Stomach (tissue), 9 donors: ENCODE measurements around the gene RCAN1. TPM values are rescaled to one million over a fixed set of nuclear protein-coding genes. Genes with fewer than 3 reads are reported as not detected.
A peak's percentile ranks its signal among the peaks of the same experiment; 100 is the strongest.

Experiments used
- DNase-seq, 2 donors: peaks; one replicate each; pipeline versions ENCODE4 v3.0.0 to v3.0.0-alpha.2; 2013 to 2019
- H3K27ac ChIP-seq, 5 donors: fragments of 200-600 bp in 4 of 5; sonication (generic) in 4 of 5; one replicate each; pipeline ENCODE4 v1.5.1; 2013 to 2019; ENCODE audit warnings: mild to moderate bottlenecking in 1 of 5, moderate library complexity in 1 of 5
- H3K27me3 ChIP-seq, 3 donors: fragments of 200-600 bp; sonication (generic); one replicate each; pipeline ENCODE4 v1.5.1; 2017 to 2019; ENCODE audit warnings: mixed run types in 1 of 3
- H3K36me3 ChIP-seq, 4 donors: fragments of 200-600 bp; sonication (generic); 1 replicate in 3 of 4; 2 replicates in 1 of 4; pipeline ENCODE4 v1.5.1; 2016 to 2019
- H3K4me1 ChIP-seq, 4 donors: fragments of 200-600 bp; sonication (generic); one replicate each; pipeline ENCODE4 v1.5.1; 2016 to 2019
- H3K4me3 ChIP-seq, 4 donors: fragments of 200-600 bp; sonication (generic) in 3 of 4; one replicate each; pipeline ENCODE4 v1.5.1; 2016 to 2019; ENCODE audit warnings: mild to moderate bottlenecking in 1 of 4
- H3K9me3 ChIP-seq, 4 donors: fragments of 200-600 bp; sonication (generic); one replicate each; pipeline ENCODE4 v1.5.1; 2016 to 2019
- EP300 ChIP-seq: sonication (generic); formaldehyde crosslinking; IDR thresholded peaks from one replicate; pipeline ENCODE4 v1.6.1; 2017; ENCODE audit warnings: antibody characterized with exemption
- POLR2A ChIP-seq, 4 donors: fragments of 450-650 bp; IDR thresholded peaks; one replicate each; pipeline ENCODE4 v1.6.1; 2016; ENCODE audit warnings: antibody characterized with exemption in 4 of 4, control low read depth in 2 of 4, mild to moderate bottlenecking in 1 of 4, moderate library complexity in 1 of 4
- POLR2AphosphoS5 ChIP-seq, 3 donors: sonication (generic); formaldehyde crosslinking; IDR thresholded peaks; one replicate each; pipeline ENCODE4 v1.6.1; 2016; ENCODE audit warnings: antibody characterized with exemption in 3 of 3
- WGBS, 5 donors: extraction: QIAGEN DNeasy Blood & Tissue Kit in 3 of 5; methylation state at CpG; one replicate each; pipeline versions ENCODE4 v1.1.5 to v1.1.7; 2013 to 2018; 5-methylcytosine and 5-hydroxymethylcytosine counted together
- intact Hi-C: fragments of 100-400 bp; cut with DNase I; formaldehyde crosslinking; loops from one replicate; pipeline ENCODE4 v1.15.1; 2023; ENCODE audit warnings: low total_unique reads
- polyA plus RNA-seq, 3 donors: library from polyadenylated mRNA; stranded (reverse); fragments of 200-250 nt; gene quantifications; one replicate each; pipeline ENCODE4 v1.2.3, GENCODE V29; 2013
- total RNA-seq, 5 donors: library from RNA; depleted of rRNA; stranded (reverse); fragments of >200 nt; gene quantifications; one replicate each; pipeline versions ENCODE4 v1.1.0 to v1.2.3, GENCODE V29; 2014 to 2016
- TF ChIP-seq, protein P1 (sequence below), 7 experiments: fragments of 450-650 bp in 4 of 7; fragments of 200-600 bp in 3 of 7; sonication (generic) in 3 of 7; IDR thresholded peaks; one replicate each; pipeline ENCODE4 v1.5.1; 2016 to 2019; ENCODE audit warnings: antibody characterized with exemption in 7 of 7, control low read depth in 2 of 7, mild to moderate bottlenecking in 1 of 7
- donor health status: healthy with polysubstance abuse.
- donor health status: Bipolar disorder and iron deficiency.
- donor health status: healthy.

RCAN1 gene
- total and polyA plus RNA-seq, 8 donors, result 15.6 to 85.7 (median 31.5) TPM

DNA sequence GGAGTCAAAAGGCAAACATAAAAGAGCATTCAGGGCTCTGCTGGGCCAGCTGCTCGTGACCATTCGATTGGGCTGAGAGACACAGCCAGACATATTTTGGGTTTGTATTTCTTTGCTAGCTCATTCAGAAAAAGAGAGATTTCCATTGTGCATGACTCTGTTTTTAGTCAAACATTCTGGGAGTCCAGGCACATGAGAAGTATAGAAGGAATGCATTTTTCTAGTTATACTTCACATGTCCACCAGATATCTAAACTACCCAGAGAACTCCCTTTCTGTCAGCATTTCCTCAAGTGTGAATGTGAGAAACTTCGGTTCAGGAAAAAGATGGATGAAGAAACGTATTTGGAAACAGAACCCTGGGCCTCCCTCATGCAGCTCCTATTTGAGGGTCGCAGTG lies 96.6 kb downstream of the RCAN1 start:
- WGBS, 5 donors, result 80 to 89% (median 84%) methylated on average over 5 of the region's 5 CpGs
- H3K9me3 ChIP-seq, result no peaks in the 10 kb centered on the region
- peaks cover 18 to 53% (median 24%) of the 10 kb centered on the region in 4 donors for H3K4me1 ChIP-seq
- H3K27me3 ChIP-seq, result no peaks in the 10 kb centered on the region
- TF ChIP-seq POLR2AphosphoS5 (IDR thresholded peaks at IDR 0.05) (no peak), EP300 (no peak), POLR2A (IDR thresholded peaks at IDR 0.05) (no peak)
- TF ChIP-seq, protein P1, sequence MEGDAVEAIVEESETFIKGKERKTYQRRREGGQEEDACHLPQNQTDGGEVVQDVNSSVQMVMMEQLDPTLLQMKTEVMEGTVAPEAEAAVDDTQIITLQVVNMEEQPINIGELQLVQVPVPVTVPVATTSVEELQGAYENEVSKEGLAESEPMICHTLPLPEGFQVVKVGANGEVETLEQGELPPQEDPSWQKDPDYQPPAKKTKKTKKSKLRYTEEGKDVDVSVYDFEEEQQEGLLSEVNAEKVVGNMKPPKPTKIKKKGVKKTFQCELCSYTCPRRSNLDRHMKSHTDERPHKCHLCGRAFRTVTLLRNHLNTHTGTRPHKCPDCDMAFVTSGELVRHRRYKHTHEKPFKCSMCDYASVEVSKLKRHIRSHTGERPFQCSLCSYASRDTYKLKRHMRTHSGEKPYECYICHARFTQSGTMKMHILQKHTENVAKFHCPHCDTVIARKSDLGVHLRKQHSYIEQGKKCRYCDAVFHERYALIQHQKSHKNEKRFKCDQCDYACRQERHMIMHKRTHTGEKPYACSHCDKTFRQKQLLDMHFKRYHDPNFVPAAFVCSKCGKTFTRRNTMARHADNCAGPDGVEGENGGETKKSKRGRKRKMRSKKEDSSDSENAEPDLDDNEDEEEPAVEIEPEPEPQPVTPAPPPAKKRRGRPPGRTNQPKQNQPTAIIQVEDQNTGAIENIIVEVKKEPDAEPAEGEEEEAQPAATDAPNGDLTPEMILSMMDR (IDR thresholded peaks at IDR 0.05), result no peak
- peak overlapping the region in 4 of 5 donors; percentile 3 to 32 (median 16) for H3K27ac ChIP-seq
- H3K36me3 ChIP-seq, result peaks cover 14 to 73% (median 61%) of the 10 kb centered on the region in 4 donors
- no peak for DNase-seq
- H3K4me3 ChIP-seq, result no peak overlapping the region
- intact Hi-C loops, result no loop called here

GRCh38 chr21:34517491-34518245 lies 97.2 kb downstream of the RCAN1 start:
- intact Hi-C loops, result no loop called here
- WGBS, 5 donors, result 79 to 87% (median 81%) methylated on average over 22 of the region's 22 CpGs
- peaks cover 14 to 47% (median 18%) of the 10 kb centered on the region in 4 donors for H3K4me1 ChIP-seq
- peak in 1 of 2 donors; percentile 52 for DNase-seq
- no peaks in the 10 kb centered on the region for H3K9me3 ChIP-seq
- no peak for TF ChIP-seq POLR2AphosphoS5 (IDR thresholded peaks at IDR 0.05)
- TF ChIP-seq EP300, result no peak
- TF ChIP-seq POLR2A (IDR thresholded peaks at IDR 0.05), result no peak
- TF ChIP-seq, protein P1 (IDR thresholded peaks at IDR 0.05), result peak in 3 of 7 experiments; percentile 12 to 32 (median 13)
- peaks cover 14 to 69% (median 58%) of the 10 kb centered on the region in 4 donors for H3K36me3 ChIP-seq
- H3K27ac ChIP-seq, result peak overlapping the region in 3 of 5 donors; percentile 3 to 32 (median 27)
- H3K4me3 ChIP-seq, result no peak overlapping the region
- no peaks in the 10 kb centered on the region for H3K27me3 ChIP-seq

- WGBS, 5 donors, result 68 to 80% (median 77%) methylated on average over 5 of the region's 5 CpGs
- TF ChIP-seq, protein P1 (IDR thresholded peaks at IDR 0.05), result no peak
- TF ChIP-seq POLR2AphosphoS5 (IDR thresholded peaks at IDR 0.05) (no peak), EP300 (no peak), POLR2A (IDR thresholded peaks at IDR 0.05) (no peak)
- Histone ChIP-seq H3K4me3 (no peak overlapping the region), H3K4me1 (peaks cover 10 to 40% (median 12%) of the 10 kb centered on the region in 4 donors), H3K9me3 (no peaks in the 10 kb centered on the region), H3K27me3 (no peaks in the 10 kb centered on the region), H3K36me3 (peaks cover 14 to 63% (median 56%) of the 10 kb centered on the region in 4 donors), H3K27ac (peak overlapping the region in 1 of 5 donors; percentile 20)
- no peak for DNase-seq
- intact Hi-C loops, result no loop called here
These were observed 97.9 kb downstream of the RCAN1 start for GRCh38 chr21:34517039-34517438.

DNA sequence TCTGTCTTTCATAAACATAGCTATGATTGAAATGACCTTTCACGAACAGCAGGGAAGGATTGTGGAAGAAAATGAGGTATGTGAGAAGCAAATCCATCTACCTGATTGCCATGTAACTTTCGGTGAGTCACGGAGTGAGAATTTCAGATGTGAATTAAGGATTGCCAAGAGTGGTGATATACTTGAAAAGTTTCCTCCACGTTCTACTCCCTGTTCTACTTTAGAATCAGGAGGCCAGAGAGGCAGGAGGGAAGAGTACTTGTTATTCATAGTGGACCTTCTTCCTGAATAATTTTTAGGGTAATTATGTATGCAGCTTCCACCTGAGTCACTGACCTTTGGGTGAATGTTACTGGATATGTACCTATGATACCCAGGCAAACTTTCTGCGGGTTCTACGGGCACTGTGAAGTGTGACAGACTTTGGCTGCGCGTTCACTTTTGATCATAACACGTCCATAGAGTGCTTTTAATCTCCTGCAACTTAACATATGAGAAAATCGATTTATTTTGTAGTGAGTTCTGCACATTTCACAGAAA lies 100.3 kb downstream of the RCAN1 start:
- no peak for DNase-seq
- Histone ChIP-seq H3K27me3 (no peaks in the 10 kb centered on the region), H3K27ac (peak overlapping the region in 1 of 5 donors; percentile 6), H3K4me1 (peaks cover 0 to 26% (median 7%) of the 10 kb centered on the region in 4 donors), H3K36me3 (peaks cover 3 to 39% (median 36%) of the 10 kb centered on the region in 4 donors), H3K4me3 (no peak overlapping the region), H3K9me3 (no peaks in the 10 kb centered on the region)
- 85 to 91% (median 89%) methylated on average over 10 of the region's 10 CpGs for whole genome bisulfite sequencing, 5 donors
- intact Hi-C loops, result no loop called here
- TF ChIP-seq POLR2AphosphoS5 (IDR thresholded peaks at IDR 0.05) (no peak), EP300 (no peak), POLR2A (IDR thresholded peaks at IDR 0.05) (no peak)
- TF ChIP-seq, protein P1 (IDR thresholded peaks at IDR 0.05), result no peak
